ENCODE measurements around the gene RIPPLY3.

The RIPPLY3 gene

DNA sequence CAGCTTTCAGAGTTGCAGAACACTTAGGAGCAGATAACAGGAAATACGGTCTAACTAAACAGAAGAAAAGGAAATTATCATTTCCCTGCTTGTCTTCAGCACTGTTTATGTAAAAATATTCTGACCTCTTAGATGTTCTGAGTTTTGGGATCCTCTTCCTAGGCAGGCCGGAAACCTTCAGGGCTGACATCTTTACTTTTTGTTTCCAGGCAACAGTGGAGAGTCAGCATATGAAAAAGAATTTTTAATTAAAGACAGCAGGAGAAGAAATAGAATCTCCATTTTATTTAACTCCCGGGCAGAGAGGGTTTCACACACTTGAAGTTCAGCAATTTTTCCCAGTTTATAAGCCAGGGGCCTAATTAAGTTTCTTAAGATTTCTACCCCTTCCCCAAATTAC is 5.1 kb upstream of the RIPPLY3 start:
- TF ChIP-seq, protein P1, sequence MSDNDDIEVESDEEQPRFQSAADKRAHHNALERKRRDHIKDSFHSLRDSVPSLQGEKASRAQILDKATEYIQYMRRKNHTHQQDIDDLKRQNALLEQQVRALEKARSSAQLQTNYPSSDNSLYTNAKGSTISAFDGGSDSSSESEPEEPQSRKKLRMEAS (IDR thresholded peaks at IDR 0.05): no peak
- no peak for TF ChIP-seq TCF12 (IDR thresholded peaks at IDR 0.05; ENCODE audit: low read depth)
- no peak for TF ChIP-seq FOXM1 (IDR thresholded peaks at IDR 0.05; ENCODE audit: borderline replicate concordance, low read depth)
- no peak for TF ChIP-seq RAD21 (IDR thresholded peaks at IDR 0.05; ENCODE audit: low read depth)
- no peak for TF ChIP-seq EGR1 (IDR thresholded peaks at IDR 0.05)
- TF ChIP-seq YY1 (IDR thresholded peaks at IDR 0.05; ENCODE audit: low read depth): no peak
- TF ChIP-seq EP300 (IDR thresholded peaks at IDR 0.05; ENCODE audit: borderline replicate concordance): no peak

GRCh38 chr21:37005548-37006485 is 685 bp upstream of the RIPPLY3 start:
- no peak for TF ChIP-seq EGR1 (IDR thresholded peaks at IDR 0.05)
- no peak for TF ChIP-seq YY1 (IDR thresholded peaks at IDR 0.05; ENCODE audit: low read depth)
- no peak for TF ChIP-seq EP300 (IDR thresholded peaks at IDR 0.05; ENCODE audit: borderline replicate concordance)
- TF ChIP-seq CREB1 (IDR thresholded peaks at IDR 0.05; ENCODE audit: low read depth): no peak
- TF ChIP-seq TEAD4 (IDR thresholded peaks at IDR 0.05): no peak
- no peak for TF ChIP-seq RAD21 (IDR thresholded peaks at IDR 0.05; ENCODE audit: low read depth)
- no peak for TF ChIP-seq FOXM1 (IDR thresholded peaks at IDR 0.05; ENCODE audit: borderline replicate concordance, low read depth)
- TF ChIP-seq, protein P1 (IDR thresholded peaks at IDR 0.05): no peak
- no peak for TF ChIP-seq REST (IDR thresholded peaks at IDR 0.05; ENCODE audit: low read depth)
- no peak for TF ChIP-seq ZBTB7A (IDR thresholded peaks at IDR 0.05; ENCODE audit: low read depth)

GRCh38 chr21:37008724-37009123 is 2.2 kb downstream of the RIPPLY3 start:
- no peak for TF ChIP-seq ZBTB7A (IDR thresholded peaks at IDR 0.05; ENCODE audit: low read depth)
- no peak for TF ChIP-seq CEBPB (IDR thresholded peaks at IDR 0.05)
- TF ChIP-seq TCF12 (IDR thresholded peaks at IDR 0.05; ENCODE audit: low read depth): no peak
- no peak for TF ChIP-seq RAD21 (IDR thresholded peaks at IDR 0.05; ENCODE audit: low read depth)
- no peak for TF ChIP-seq NFIC (IDR thresholded peaks at IDR 0.05)
- TF ChIP-seq TEAD4 (IDR thresholded peaks at IDR 0.05): no peak

GRCh38 chr21:37009740-37010341 is 3.3 kb downstream of the RIPPLY3 start:
- TF ChIP-seq REST (IDR thresholded peaks at IDR 0.05; ENCODE audit: low read depth): no peak
- no peak for TF ChIP-seq NFIC (IDR thresholded peaks at IDR 0.05)
- TF ChIP-seq EGR1 (IDR thresholded peaks at IDR 0.05): no peak
- TF ChIP-seq, protein P1 (IDR thresholded peaks at IDR 0.05): peak; percentile 44; the same call in 1 of the 2 replicates
- no peak for TF ChIP-seq CEBPB (IDR thresholded peaks at IDR 0.05)
- no peak for TF ChIP-seq TEAD4 (IDR thresholded peaks at IDR 0.05)
- TF ChIP-seq TAF1 (IDR thresholded peaks at IDR 0.05; ENCODE audit: low read depth): no peak; the same call in 1 of the 2 replicates
- TF ChIP-seq ZBTB7A (IDR thresholded peaks at IDR 0.05; ENCODE audit: low read depth): no peak
- TF ChIP-seq FOXM1 (IDR thresholded peaks at IDR 0.05; ENCODE audit: borderline replicate concordance, low read depth): no peak
- no peak for TF ChIP-seq USF1 (IDR thresholded peaks at IDR 0.05)
- TF ChIP-seq CREB1 (IDR thresholded peaks at IDR 0.05; ENCODE audit: low read depth): no peak
- no peak for TF ChIP-seq YY1 (IDR thresholded peaks at IDR 0.05; ENCODE audit: low read depth)
- peak; percentile 83 for TF ChIP-seq RAD21 (IDR thresholded peaks at IDR 0.05; ENCODE audit: low read depth)

DNA sequence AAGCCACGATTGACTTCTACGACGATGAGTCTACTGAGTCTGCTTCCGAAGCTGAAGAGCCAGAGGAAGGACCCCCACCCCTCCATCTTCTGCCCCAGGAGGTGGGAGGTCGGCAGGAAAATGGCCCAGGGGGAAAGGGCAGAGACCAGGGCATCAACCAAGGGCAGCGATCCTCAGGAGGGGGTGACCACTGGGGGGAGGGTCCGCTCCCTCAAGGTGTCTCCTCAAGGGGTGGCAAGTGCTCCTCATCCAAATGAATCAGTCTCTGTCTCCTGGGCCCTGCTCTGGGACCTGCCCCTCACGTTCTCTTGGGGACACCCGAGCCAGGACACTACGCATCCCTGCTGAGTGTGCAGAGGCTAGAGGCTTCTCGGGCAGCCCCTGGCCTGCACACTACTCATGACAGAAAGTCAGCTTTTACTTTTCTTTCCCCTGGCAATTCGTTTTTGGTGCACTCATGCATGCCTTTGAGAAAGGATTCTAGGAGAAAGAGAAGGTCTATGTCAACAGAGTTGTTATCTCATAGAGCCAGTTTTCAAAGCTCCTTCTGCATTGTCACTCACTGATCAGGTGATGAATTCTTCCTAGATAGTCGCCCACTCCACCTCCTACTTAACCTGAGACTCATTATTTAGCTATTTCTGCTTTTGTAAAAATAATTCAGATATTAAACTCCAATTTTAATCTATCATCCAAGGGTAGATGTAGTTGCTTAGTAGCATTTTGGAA is 11.6 kb downstream of the RIPPLY3 start:
- TF ChIP-seq CREB1 (IDR thresholded peaks at IDR 0.05; ENCODE audit: low read depth) (no peak), NFIC (IDR thresholded peaks at IDR 0.05) (no peak), TAF1 (IDR thresholded peaks at IDR 0.05; ENCODE audit: low read depth) (no peak), TCF12 (IDR thresholded peaks at IDR 0.05; ENCODE audit: low read depth) (no peak)
